Neural cell (in vitro differentiated cells): ENCODE measurements around the gene MAEA. TPM values are rescaled to one million over a fixed set of nuclear protein-coding genes. Genes with fewer than 3 reads are reported as not detected.

Experiments
- H2AFZ ChIP-seq: fragments of 200-600, 300-800 bp; sonication (generic), shearing (Covaris generic); 2 replicates; pipeline ENCODE4 v1.6.0; 2014; ENCODE audit warnings: low read depth, mild to moderate bottlenecking, antibody characterized with exemption, low read length, moderate library complexity
- H3F3A ChIP-seq: fragments of 200-600 bp; shearing (Covaris generic); 2 replicates; pipeline ENCODE4 v1.6.1; 2016; ENCODE audit warnings: mild to moderate bottlenecking, moderate library complexity, mixed read lengths, antibody characterized with exemption, low read length; ENCODE audit not compliant: insufficient read depth, poor library complexity, severe bottlenecking
- H3K27ac ChIP-seq: fragments of 200-600, 300-800 bp; sonication (generic), shearing (Covaris generic); 2 replicates; pipeline ENCODE4 v1.5.1; 2014; ENCODE audit warnings: mild to moderate bottlenecking, low read length, moderate library complexity
- H3K27me3 ChIP-seq: fragments of 300-800, 200-600 bp; sonication (generic), shearing (Covaris generic); 2 replicates; pipeline ENCODE4 v1.6.0; 2014; ENCODE audit warnings: mild to moderate bottlenecking, low read depth, low read length, moderate library complexity; ENCODE audit not compliant: insufficient read depth
- H3K36me3 ChIP-seq: fragments of 300-800, 200-600 bp; sonication (generic), shearing (Covaris generic); 2 replicates; pipeline ENCODE4 v1.5.1; 2014; ENCODE audit warnings: mild to moderate bottlenecking, antibody characterized with exemption, low read length, moderate library complexity; ENCODE audit not compliant: insufficient read depth
- H3K4me2 ChIP-seq: fragments of 300-800, 200-600 bp; sonication (generic), shearing (Covaris generic); 2 replicates; pipeline ENCODE4 v1.6.0; 2014; ENCODE audit warnings: mild to moderate bottlenecking, low read length
- H3K4me3 ChIP-seq: fragments of 300-800, 200-600 bp; sonication (generic), shearing (Covaris generic); 2 replicates; pipeline ENCODE4 v1.5.1; 2014; ENCODE audit warnings: mild to moderate bottlenecking, low read length, moderate library complexity
- H3K79me2 ChIP-seq: fragments of 200-600 bp; shearing (Covaris generic); replicated peaks from 2 replicates; pipeline ENCODE4 v1.6.0; 2014; ENCODE audit warnings: mild to moderate bottlenecking, low read length, moderate library complexity; ENCODE audit not compliant: insufficient read depth
- H3K9ac ChIP-seq: fragments of 300-800, 200-600 bp; sonication (generic), shearing (Covaris generic); 2 replicates; pipeline ENCODE4 v1.6.1; 2016; ENCODE audit warnings: mild to moderate bottlenecking, low read length, mixed read lengths
- H3K9me2 ChIP-seq: fragments of 200-600 bp; shearing (Covaris generic); 2 replicates; pipeline ENCODE4 v1.6.1; 2016; ENCODE audit warnings: mild to moderate bottlenecking, low read length, mixed read lengths; ENCODE audit not compliant: insufficient read depth
- H3K9me3 ChIP-seq: fragments of 200-600, 300-800 bp; sonication (generic), shearing (Covaris generic); 2 replicates; pipeline ENCODE4 v1.6.1; 2016; ENCODE audit warnings: mild to moderate bottlenecking, mixed run types, low read length, moderate library complexity, mixed read lengths
- H4K20me1 ChIP-seq: fragments of 200-600 bp; shearing (Covaris generic); 2 replicates; pipeline ENCODE4 v1.6.1; 2016; ENCODE audit warnings: mild to moderate bottlenecking, mixed run types; ENCODE audit not compliant: insufficient read depth
- CTCF ChIP-seq: fragments of 450-650 bp; IDR thresholded peaks from 2 replicates; pipeline ENCODE4 v1.5.1; 2014; ENCODE audit warnings: antibody characterized with exemption, mild to moderate bottlenecking, moderate library complexity; ENCODE audit not compliant: poor library complexity, severe bottlenecking
- EP300 ChIP-seq: fragments of 450-650 bp; conservative IDR thresholded peaks from 2 replicates; pipeline ENCODE4 v1.6.1; 2014; ENCODE audit warnings: antibody characterized with exemption, mild to moderate bottlenecking, moderate library complexity; ENCODE audit not compliant: poor library complexity, severe bottlenecking
- EZH2 ChIP-seq: fragments of 200-600, 300-800 bp; shearing (Covaris generic), sonication (generic); IDR thresholded peaks from 2 replicates; pipeline ENCODE4 v1.6.1; 2014; ENCODE audit warnings: antibody characterized with exemption, low read length, borderline replicate concordance, mild to moderate bottlenecking; ENCODE audit not compliant: insufficient read depth, poor library complexity, severe bottlenecking
- MXI1 ChIP-seq: fragments of 450-650 bp; conservative IDR thresholded peaks from 2 replicates; pipeline ENCODE4 v1.6.1; 2014; ENCODE audit warnings: antibody characterized with exemption, mild to moderate bottlenecking; ENCODE audit not compliant: poor library complexity, severe bottlenecking
- POLR2AphosphoS5 ChIP-seq: IDR thresholded peaks from 2 replicates; pipeline ENCODE4 v1.6.1; 2012
- RAD21 ChIP-seq: fragments of 450-650 bp; conservative IDR thresholded peaks from 2 replicates; pipeline ENCODE4 v1.6.1; 2014; ENCODE audit warnings: antibody characterized with exemption, mild to moderate bottlenecking, moderate library complexity
- SMC3 ChIP-seq: fragments of 450-650 bp; conservative IDR thresholded peaks from 2 replicates; pipeline ENCODE4 v1.6.1; 2014; ENCODE audit warnings: antibody characterized with exemption, mild to moderate bottlenecking, moderate library complexity; ENCODE audit not compliant: poor library complexity
- TAF1 ChIP-seq: IDR thresholded peaks from 2 replicates; pipeline ENCODE4 v1.6.1; 2012; ENCODE audit warnings: low read depth
- polyA plus RNA-seq: library from polyadenylated mRNA; depleted of rRNA; stranded (reverse); fragments of >200 nt; gene quantifications from 2 replicates; pipeline ENCODE4 v1.2.3, GENCODE V29; 2014
- TF ChIP-seq, protein P1 (sequence below): IDR thresholded peaks from 2 replicates; pipeline ENCODE4 v1.6.1; 2012; ENCODE audit warnings: borderline replicate concordance

The MAEA gene
- polyA plus RNA-seq, 1 donor from 2014 or later = 106 TPM

GRCh38 chr4:1307951-1308735 lies 18.5 kb downstream of the MAEA start:
- Histone ChIP-seq H2AFZ (no peak overlapping the region), H3K9ac (no peak overlapping the region)

GRCh38 chr4:1309261-1310010 lies 19.7 kb downstream of the MAEA start:
- Histone ChIP-seq H3K27ac (no peak overlapping the region), H3K9ac (no peak overlapping the region), H3K4me3 (peak overlapping the region; percentile 56), H3K27me3 (no peaks in the 10 kb centered on the region), H3K4me2 (no peak overlapping the region), H3K9me3 (no peaks in the 10 kb centered on the region), H3K36me3 (peaks cover 7% of the 10 kb centered on the region), H4K20me1 (no peaks in the 10 kb centered on the region), H3F3A (no peaks in the 10 kb centered on the region), H3K9me2 (no peaks in the 10 kb centered on the region), H3K79me2 (peaks cover 24% of the 10 kb centered on the region), H2AFZ (no peak overlapping the region)
- TF ChIP-seq SMC3 (no peak), MXI1 (no peak), EZH2 (no peak), CTCF (no peak), RAD21 (no peak), EP300 (no peak), TAF1 (no peak), POLR2AphosphoS5 (no peak)

More at GRCh38 chr4:1307951-1308735, 18.5 kb downstream of the MAEA start:
- Histone ChIP-seq H3K36me3 (peaks cover 6% of the 10 kb centered on the region), H4K20me1 (no peaks in the 10 kb centered on the region), H3K27me3 (no peaks in the 10 kb centered on the region), H3K27ac (no peak overlapping the region), H3K9me3 (no peaks in the 10 kb centered on the region), H3K9me2 (no peaks in the 10 kb centered on the region), H3K4me3 (no peak overlapping the region), H3F3A (no peaks in the 10 kb centered on the region), H3K79me2 (peaks cover 27% of the 10 kb centered on the region), H3K4me2 (no peak overlapping the region)
- TF ChIP-seq MXI1 (no peak), SMC3 (no peak), EZH2 (no peak), TAF1 (no peak), EP300 (no peak), RAD21 (no peak), POLR2AphosphoS5 (no peak), CTCF (no peak)
- TF ChIP-seq, protein P1, sequence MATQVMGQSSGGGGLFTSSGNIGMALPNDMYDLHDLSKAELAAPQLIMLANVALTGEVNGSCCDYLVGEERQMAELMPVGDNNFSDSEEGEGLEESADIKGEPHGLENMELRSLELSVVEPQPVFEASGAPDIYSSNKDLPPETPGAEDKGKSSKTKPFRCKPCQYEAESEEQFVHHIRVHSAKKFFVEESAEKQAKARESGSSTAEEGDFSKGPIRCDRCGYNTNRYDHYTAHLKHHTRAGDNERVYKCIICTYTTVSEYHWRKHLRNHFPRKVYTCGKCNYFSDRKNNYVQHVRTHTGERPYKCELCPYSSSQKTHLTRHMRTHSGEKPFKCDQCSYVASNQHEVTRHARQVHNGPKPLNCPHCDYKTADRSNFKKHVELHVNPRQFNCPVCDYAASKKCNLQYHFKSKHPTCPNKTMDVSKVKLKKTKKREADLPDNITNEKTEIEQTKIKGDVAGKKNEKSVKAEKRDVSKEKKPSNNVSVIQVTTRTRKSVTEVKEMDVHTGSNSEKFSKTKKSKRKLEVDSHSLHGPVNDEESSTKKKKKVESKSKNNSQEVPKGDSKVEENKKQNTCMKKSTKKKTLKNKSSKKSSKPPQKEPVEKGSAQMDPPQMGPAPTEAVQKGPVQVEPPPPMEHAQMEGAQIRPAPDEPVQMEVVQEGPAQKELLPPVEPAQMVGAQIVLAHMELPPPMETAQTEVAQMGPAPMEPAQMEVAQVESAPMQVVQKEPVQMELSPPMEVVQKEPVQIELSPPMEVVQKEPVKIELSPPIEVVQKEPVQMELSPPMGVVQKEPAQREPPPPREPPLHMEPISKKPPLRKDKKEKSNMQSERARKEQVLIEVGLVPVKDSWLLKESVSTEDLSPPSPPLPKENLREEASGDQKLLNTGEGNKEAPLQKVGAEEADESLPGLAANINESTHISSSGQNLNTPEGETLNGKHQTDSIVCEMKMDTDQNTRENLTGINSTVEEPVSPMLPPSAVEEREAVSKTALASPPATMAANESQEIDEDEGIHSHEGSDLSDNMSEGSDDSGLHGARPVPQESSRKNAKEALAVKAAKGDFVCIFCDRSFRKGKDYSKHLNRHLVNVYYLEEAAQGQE = no peak
